ENCODE results near the gene APP.

- TF ChIP-seq CTCF (IDR thresholded peaks at IDR 0.05) (no peak), POLR2A (IDR thresholded peaks at IDR 0.05) (no peak)
These were observed 186.8 kb downstream of the APP start for GRCh38 chr21:25983745-25984144.

Data from breast epithelium (tissue), 3 donors.